ENCODE measurements around the gene ILF2. TPM values are rescaled to one million over a fixed set of nuclear protein-coding genes. Genes with fewer than 3 reads are reported as not detected.

ILF2 gene
- polyA plus RNA-seq, 1 donor (not counting 4 experiments of a cell fraction or from before 2014, with no cell fraction given): 232 TPM

GRCh38 chr1:153643100-153643499, 27.7 kb downstream of the ILF2 start:
- Histone ChIP-seq H3K9me1 (ENCODE audit: control insufficient read depth, extremely low read depth, insufficient read depth, low read length) (no peaks in the 10 kb centered on the region), H3K27me3 (ENCODE audit: control insufficient read depth, extremely low read depth, insufficient read depth, low read length) (no peaks in the 10 kb centered on the region), H4K20me1 (ENCODE audit: control insufficient read depth, extremely low read depth, insufficient read depth, low read length) (peaks cover 6% of the 10 kb centered on the region), H3K4me3 (ENCODE audit: control insufficient read depth in 2 of 3, extremely low read depth in 1 of 3, insufficient read depth in 2 of 3, low read depth in 1 of 3, low read length in 3 of 3) (no peak overlapping the region), H3K27ac (ENCODE audit: control insufficient read depth, insufficient read depth, low read length) (no peak overlapping the region), H3K79me2 (ENCODE audit: control insufficient read depth, insufficient read depth, low read length) (peaks cover 25% of the 10 kb centered on the region), H3K4me1 (ENCODE audit: control insufficient read depth, extremely low read depth, insufficient read depth, low read length) (no peaks in the 10 kb centered on the region), H3K9me3 (ENCODE audit: control insufficient read depth, low read depth, low read length) (no peaks in the 10 kb centered on the region), H3K4me2 (ENCODE audit: control insufficient read depth, extremely low read depth, insufficient read depth, low read depth, low read length) (no peak overlapping the region), H2AFZ (ENCODE audit: control insufficient read depth, low read length) (no peak overlapping the region), H3K9ac (ENCODE audit: control insufficient read depth, extremely low read depth, insufficient read depth, low read length) (no peak overlapping the region), H3K36me3 (ENCODE audit: control insufficient read depth in 2 of 2, extremely low read depth in 1 of 2, insufficient read depth in 2 of 2, low read length in 2 of 2) (peaks cover 34 to 64% of the 10 kb centered on the region in 2 experiments)
- FAIRE-seq (no peak), DNase-seq (ENCODE audit: low read depth, low spot score) (no peak)
- dilution Hi-C loops (cut with MboI; ENCODE audit: extremely low pct_ligation_motif_present, low sequenced_read_pairs): no loop called here
- TF ChIP-seq EZH2 (IDR thresholded peaks at IDR 0.05; ENCODE audit: low read length): no peak
- TF ChIP-seq, protein P1, sequence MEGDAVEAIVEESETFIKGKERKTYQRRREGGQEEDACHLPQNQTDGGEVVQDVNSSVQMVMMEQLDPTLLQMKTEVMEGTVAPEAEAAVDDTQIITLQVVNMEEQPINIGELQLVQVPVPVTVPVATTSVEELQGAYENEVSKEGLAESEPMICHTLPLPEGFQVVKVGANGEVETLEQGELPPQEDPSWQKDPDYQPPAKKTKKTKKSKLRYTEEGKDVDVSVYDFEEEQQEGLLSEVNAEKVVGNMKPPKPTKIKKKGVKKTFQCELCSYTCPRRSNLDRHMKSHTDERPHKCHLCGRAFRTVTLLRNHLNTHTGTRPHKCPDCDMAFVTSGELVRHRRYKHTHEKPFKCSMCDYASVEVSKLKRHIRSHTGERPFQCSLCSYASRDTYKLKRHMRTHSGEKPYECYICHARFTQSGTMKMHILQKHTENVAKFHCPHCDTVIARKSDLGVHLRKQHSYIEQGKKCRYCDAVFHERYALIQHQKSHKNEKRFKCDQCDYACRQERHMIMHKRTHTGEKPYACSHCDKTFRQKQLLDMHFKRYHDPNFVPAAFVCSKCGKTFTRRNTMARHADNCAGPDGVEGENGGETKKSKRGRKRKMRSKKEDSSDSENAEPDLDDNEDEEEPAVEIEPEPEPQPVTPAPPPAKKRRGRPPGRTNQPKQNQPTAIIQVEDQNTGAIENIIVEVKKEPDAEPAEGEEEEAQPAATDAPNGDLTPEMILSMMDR (optimal IDR thresholded peaks at IDR 0.05 in 1 of 3, IDR thresholded peaks at IDR 0.05 in 1 of 3, conservative IDR thresholded peaks at IDR 0.05 in 1 of 3; ENCODE audit: extremely low read depth in 1 of 3, insufficient read depth in 2 of 3, low read length in 3 of 3): no peak

GRCh38 chr1:153642161-153642560, 28.6 kb downstream of the ILF2 start:
- no peak overlapping the region for H3K27ac ChIP-seq (ENCODE audit: control insufficient read depth, insufficient read depth, low read length)
- peaks cover 30% of the 10 kb centered on the region for H3K79me2 ChIP-seq (ENCODE audit: control insufficient read depth, insufficient read depth, low read length)
- peaks cover 36 to 68% of the 10 kb centered on the region in 2 experiments for H3K36me3 ChIP-seq (ENCODE audit: control insufficient read depth in 2 of 2, extremely low read depth in 1 of 2, insufficient read depth in 2 of 2, low read length in 2 of 2)
- no peak overlapping the region for H3K9ac ChIP-seq (ENCODE audit: control insufficient read depth, extremely low read depth, insufficient read depth, low read length)
- FAIRE-seq (no peak), DNase-seq (ENCODE audit: low read depth, low spot score) (no peak)
- H4K20me1 ChIP-seq (ENCODE audit: control insufficient read depth, extremely low read depth, insufficient read depth, low read length): peaks cover 6% of the 10 kb centered on the region
- no peak overlapping the region for H2AFZ ChIP-seq (ENCODE audit: control insufficient read depth, low read length)
- no peaks in the 10 kb centered on the region for H3K9me3 ChIP-seq (ENCODE audit: control insufficient read depth, low read depth, low read length)
- H3K9me1 ChIP-seq (ENCODE audit: control insufficient read depth, extremely low read depth, insufficient read depth, low read length): no peaks in the 10 kb centered on the region
- no peaks in the 10 kb centered on the region for H3K4me1 ChIP-seq (ENCODE audit: control insufficient read depth, extremely low read depth, insufficient read depth, low read length)
- dilution Hi-C loops (cut with MboI; ENCODE audit: extremely low pct_ligation_motif_present, low sequenced_read_pairs): no loop called here
- no peak overlapping the region for H3K4me3 ChIP-seq (ENCODE audit: control insufficient read depth in 2 of 3, extremely low read depth in 1 of 3, insufficient read depth in 2 of 3, low read depth in 1 of 3, low read length in 3 of 3)
- no peak for TF ChIP-seq EZH2 (IDR thresholded peaks at IDR 0.05; ENCODE audit: low read length)
- TF ChIP-seq, protein P1 (optimal IDR thresholded peaks at IDR 0.05 in 1 of 3, IDR thresholded peaks at IDR 0.05 in 1 of 3, conservative IDR thresholded peaks at IDR 0.05 in 1 of 3; ENCODE audit: extremely low read depth in 1 of 3, insufficient read depth in 2 of 3, low read length in 3 of 3): no peak
- H3K4me2 ChIP-seq (ENCODE audit: control insufficient read depth, extremely low read depth, insufficient read depth, low read depth, low read length): no peak overlapping the region
- no peaks in the 10 kb centered on the region for H3K27me3 ChIP-seq (ENCODE audit: control insufficient read depth, extremely low read depth, insufficient read depth, low read length)

All from keratinocyte (primary cell).